ENCODE results near the gene AP3B2.
"Not testable (repeated sequence)": the region's sequence is repeated elsewhere in the genome, so short reads cannot be mapped to it uniquely, and the experiment has no call there.

AP3B2 gene, protein sequence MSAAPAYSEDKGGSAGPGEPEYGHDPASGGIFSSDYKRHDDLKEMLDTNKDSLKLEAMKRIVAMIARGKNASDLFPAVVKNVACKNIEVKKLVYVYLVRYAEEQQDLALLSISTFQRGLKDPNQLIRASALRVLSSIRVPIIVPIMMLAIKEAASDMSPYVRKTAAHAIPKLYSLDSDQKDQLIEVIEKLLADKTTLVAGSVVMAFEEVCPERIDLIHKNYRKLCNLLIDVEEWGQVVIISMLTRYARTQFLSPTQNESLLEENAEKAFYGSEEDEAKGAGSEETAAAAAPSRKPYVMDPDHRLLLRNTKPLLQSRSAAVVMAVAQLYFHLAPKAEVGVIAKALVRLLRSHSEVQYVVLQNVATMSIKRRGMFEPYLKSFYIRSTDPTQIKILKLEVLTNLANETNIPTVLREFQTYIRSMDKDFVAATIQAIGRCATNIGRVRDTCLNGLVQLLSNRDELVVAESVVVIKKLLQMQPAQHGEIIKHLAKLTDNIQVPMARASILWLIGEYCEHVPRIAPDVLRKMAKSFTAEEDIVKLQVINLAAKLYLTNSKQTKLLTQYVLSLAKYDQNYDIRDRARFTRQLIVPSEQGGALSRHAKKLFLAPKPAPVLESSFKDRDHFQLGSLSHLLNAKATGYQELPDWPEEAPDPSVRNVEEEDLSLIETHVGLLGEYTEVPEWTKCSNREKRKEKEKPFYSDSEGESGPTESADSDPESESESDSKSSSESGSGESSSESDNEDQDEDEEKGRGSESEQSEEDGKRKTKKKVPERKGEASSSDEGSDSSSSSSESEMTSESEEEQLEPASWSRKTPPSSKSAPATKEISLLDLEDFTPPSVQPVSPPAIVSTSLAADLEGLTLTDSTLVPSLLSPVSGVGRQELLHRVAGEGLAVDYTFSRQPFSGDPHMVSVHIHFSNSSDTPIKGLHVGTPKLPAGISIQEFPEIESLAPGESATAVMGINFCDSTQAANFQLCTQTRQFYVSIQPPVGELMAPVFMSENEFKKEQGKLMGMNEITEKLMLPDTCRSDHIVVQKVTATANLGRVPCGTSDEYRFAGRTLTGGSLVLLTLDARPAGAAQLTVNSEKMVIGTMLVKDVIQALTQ

GRCh38 chr15:82709421-82710207 is at the start of gene AP3B2:
Gene AP3B2 (minus strand): TSS chr15:82709875. CDS start chr15:82709706, 169 bp downstream.
- DNase-seq (ENCODE audit: low spot score), result peak; percentile 54

- peak; percentile 1 for DNase-seq (ENCODE audit: low spot score)
Observed at GRCh38 chr15:82751308-82751707, 41.6 kb upstream of the AP3B2 start.

- DNase-seq (ENCODE audit: low spot score), result no peak
Observed at GRCh38 chr15:82750831-82751180, 41.1 kb upstream of the AP3B2 start.

- DNase-seq (ENCODE audit: low spot score), result peak; percentile 97
Observed at GRCh38 chr15:82749951-82750830, 40.5 kb upstream of the AP3B2 start.

DNA sequence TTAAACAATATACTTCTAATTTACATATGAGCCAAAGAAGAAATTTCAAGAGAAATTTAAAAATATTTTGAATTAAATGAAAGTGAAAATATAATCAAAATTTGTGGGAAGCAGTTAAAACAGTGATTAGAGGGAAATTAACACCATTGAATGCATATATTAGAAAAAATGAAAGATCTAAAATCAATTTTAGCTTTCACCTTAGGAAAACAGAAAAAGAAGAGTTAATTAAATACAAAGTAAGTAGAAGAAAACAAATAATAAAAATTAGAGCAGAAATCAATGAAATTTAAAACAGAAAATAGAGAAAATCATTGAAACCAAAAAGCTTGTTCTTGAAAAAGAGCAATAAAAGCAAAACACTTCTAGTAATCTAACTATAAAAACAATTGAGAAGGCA is 38.6 kb upstream of the AP3B2 start:
- DNase-seq (ENCODE audit: low spot score), result no peak

GRCh38 chr15:82743810-82744209 is 34.1 kb upstream of the AP3B2 start:
- no peak for DNase-seq (ENCODE audit: low spot score)

DNA sequence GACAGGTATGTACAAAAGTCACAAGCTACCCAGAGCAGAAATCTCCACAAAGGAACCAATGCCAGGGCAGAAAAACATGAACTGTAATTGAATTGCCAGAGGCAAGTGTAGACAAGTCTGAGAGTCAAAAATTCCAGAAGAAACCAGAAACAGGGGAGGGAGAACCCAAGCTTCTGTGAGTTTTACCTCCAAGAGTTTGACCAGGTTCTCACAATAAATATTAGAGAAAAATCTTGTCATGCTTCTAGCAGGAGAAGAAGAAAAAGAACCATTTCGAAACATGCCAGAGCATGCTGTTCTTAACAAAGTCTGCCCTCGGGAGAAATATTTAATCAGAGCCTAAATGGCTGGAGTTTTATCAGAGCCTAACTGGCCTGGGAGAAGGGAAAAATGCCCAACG is 32.5 kb upstream of the AP3B2 start:
- DNase-seq (ENCODE audit: low spot score), result no peak

GRCh38 chr15:82739086-82739485 is 29.4 kb upstream of the AP3B2 start:
- no peak for DNase-seq (ENCODE audit: low spot score)

DNA sequence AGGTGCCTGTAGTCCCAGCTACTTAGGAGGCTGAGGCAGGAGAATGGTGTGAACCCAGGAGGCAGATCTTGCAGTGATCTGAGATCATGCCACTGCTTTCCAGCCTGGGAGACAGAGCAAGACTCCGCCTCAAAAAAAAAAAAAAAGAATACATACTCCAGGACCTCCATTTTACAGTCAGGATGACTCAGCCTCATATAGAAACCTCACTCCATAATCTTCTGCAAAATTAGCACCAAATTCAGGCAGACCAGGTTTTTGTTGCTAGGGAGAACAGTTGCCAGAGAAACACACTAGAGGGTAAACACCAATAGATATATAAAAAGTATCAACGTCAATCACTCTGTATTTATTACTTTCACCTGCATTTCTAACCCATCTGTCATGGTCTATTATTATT is 28.3 kb upstream of the AP3B2 start:
- no peak for DNase-seq (ENCODE audit: low spot score)

GRCh38 chr15:82731527-82731926 is 21.9 kb upstream of the AP3B2 start:
- no peak for DNase-seq (ENCODE audit: low spot score)

GRCh38 chr15:82730022-82730530 is 20.4 kb upstream of the AP3B2 start:
- DNase-seq (ENCODE audit: low spot score), result no peak

GRCh38 chr15:82726816-82727215 is 17.1 kb upstream of the AP3B2 start:
- DNase-seq (ENCODE audit: low spot score), result no peak

GRCh38 chr15:82715003-82715402 is 5.3 kb upstream of the AP3B2 start:
- DNase-seq (ENCODE audit: low spot score), result no peak

- no peak for DNase-seq (ENCODE audit: low spot score)
Observed at GRCh38 chr15:82714016-82714415, 4.3 kb upstream of the AP3B2 start.

- DNase-seq (ENCODE audit: low spot score), result no peak
Observed at GRCh38 chr15:82712036-82712435, 2.4 kb upstream of the AP3B2 start.

- DNase-seq (ENCODE audit: low spot score), result no peak
Observed at GRCh38 chr15:82710926-82711490, 1.3 kb upstream of the AP3B2 start.

DNA sequence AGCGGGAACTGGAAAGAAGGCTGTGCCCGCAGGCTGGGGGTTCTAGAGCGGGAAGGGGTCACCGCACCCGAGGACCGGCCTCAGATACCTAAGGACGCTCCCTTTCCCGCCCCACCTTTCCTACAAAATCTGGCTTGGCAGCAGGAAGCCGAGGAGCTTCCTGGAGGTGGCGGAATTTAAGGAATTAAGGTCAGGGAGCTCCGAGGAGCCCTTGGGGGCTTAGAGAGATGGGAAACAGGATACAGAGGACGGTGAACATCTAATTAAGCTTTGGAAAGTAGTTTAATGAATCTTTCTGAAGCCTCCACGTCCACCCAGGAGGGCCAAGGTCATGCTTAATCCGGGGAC is 507 bp upstream of the AP3B2 start:
- no peak for DNase-seq (ENCODE audit: low spot score)

GRCh38 chr15:82709081-82709420 is 624 bp downstream of the AP3B2 start:
- DNase-seq (ENCODE audit: low spot score), result no peak

DNA sequence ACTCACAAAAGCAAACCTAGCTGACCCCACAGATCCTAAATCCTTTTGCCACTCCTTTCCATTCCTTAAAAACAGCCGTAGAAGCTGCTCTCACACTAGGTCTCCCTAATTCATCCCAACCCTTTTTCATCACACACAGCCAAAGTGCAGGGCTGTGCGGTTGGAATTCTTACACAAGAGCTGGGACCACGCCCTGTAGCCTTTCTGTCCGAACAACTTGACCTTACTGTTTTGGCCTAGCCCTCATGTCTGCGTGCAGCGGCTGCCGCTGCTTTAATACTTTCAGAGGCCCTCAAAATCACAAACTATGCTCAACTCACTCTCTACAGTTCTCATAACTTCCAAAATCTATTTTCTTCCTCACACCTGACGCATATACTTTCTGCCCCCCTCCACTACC is 3.8 kb downstream of the AP3B2 start:
- DNase-seq (ENCODE audit: low spot score), result not testable (repeated sequence)

GRCh38 chr15:82699726-82700125 is 9.9 kb downstream of the AP3B2 start:
- no peak for DNase-seq (ENCODE audit: low spot score)

Data from pons (tissue), 1 donor.